ENCODE results near the gene OAF. TPM values are rescaled to one million over a fixed set of nuclear protein-coding genes. Genes with fewer than 3 reads are reported as not detected.
A peak's percentile ranks its signal among the peaks of the same experiment; 100 is the strongest.

Gene OAF
- total and polyA plus RNA-seq, 5 donors = 21.6 to 57.1 (median 43.1) TPM

DNA sequence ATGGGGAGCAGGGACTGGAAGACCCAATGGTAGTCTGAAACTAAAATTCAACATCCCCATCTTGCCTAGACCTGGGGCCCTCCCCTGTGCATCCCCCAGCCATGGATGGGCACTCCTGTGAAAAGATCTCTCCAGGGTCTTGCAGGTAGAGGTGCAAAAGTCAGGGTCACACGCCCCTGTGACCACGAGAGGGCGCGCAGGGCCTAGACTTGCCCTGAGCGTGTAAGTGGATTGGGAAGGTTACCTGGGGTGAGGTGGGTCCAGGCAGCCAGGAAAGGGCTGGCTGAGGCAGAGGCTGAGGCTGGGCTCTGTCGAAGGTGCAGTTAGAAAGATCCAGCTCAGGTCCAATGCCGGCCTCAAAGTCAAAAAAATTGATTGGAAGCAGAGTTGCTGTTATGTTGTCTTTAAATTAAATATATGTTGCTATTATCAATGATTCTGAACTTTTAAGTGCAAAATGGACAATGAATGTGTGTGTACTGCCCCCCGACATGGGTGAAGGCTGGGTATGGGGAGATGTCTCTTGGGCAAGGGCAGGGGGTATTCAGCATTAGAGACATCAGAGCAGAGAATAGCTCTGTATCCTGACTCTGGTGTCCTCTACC lies 24.3 kb downstream of the OAF start:
- no peak overlapping the region for H3K4me3 ChIP-seq (ENCODE audit: low read length)
- H3K4me1 ChIP-seq (ENCODE audit: control insufficient read depth, insufficient read depth, low read length) = no peaks in the 10 kb centered on the region
- no peaks in the 10 kb centered on the region for H3K9me3 ChIP-seq (ENCODE audit: control insufficient read depth, low read length)
- no peak overlapping the region for H3K27ac ChIP-seq (ENCODE audit: low read length)
- ATAC-seq (peak; percentile 67 to 69), DNase-seq (peak; percentile 59 to 87 (median 79))
- intact Hi-C loops (cut with DNase I) = loop anchor here (2.0 to 5.0 kb wide), 3 partner anchors 64 to 67 kb away; no protein-coding TSS in a partner anchor
- WGBS = 18% methylated on average over 8 of the region's 8 CpGs
- no peaks in the 10 kb centered on the region for H3K27me3 ChIP-seq (ENCODE audit: control insufficient read depth, insufficient read depth)

DNA sequence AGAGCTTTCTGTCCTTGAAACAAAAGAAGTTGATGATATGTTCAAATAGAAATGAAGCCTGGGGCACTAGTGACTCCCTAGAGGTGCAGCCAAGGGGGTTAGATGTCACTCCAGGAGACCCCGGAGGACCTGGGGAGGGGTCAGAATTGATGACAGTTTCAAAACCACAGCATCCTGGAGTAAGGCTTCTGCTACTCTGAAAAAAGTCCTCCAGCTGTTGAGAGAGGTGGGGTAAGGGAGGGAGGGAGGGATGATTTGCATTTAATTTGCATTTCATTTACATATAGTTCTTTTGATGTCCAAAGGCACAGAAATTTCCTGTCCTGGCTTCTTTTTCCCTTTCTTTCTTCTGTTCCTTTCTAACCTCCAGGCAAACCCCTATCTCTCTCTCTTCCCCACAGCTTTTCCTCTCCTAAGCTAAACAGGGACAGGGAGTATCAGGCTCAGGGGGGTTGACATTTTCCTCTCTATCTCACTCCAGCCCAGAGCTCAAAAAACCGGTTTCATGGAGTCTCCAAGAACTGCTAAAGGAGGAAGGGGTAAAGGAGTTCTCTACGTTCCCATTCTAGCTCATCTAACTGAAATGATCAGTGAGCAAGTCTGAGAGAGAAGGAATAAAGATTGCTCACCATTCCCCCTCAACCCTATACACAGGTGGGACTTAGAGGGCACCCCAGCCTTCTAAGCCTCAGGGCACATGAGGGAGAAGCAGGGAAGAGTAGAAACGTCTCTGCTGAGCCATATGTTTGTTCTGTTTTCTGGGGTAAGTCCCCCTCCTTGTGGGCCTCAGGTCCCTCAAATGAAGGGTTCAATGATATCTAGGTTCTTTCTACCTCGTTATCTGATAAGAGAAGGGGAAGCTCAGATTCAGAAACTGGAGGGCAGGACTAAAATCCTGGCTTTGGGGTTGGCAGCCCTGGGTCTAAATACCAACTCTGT lies 25.6 kb downstream of the OAF start:
- no peak overlapping the region for H3K27ac ChIP-seq (ENCODE audit: low read length)
- H3K9me3 ChIP-seq (ENCODE audit: control insufficient read depth, low read length) = no peaks in the 10 kb centered on the region
- ATAC-seq (no peak), DNase-seq (no peak)
- H3K27me3 ChIP-seq (ENCODE audit: control insufficient read depth, insufficient read depth) = no peaks in the 10 kb centered on the region
- no peak overlapping the region for H3K4me3 ChIP-seq (ENCODE audit: low read length)
- intact Hi-C loops (cut with DNase I) = loop anchor here in 1 of 4 donors (5.0 kb wide), 1 partner anchor 66 kb away; no protein-coding TSS in a partner anchor
- 53% methylated on average over 5 of the region's 5 CpGs for WGBS
- no peaks in the 10 kb centered on the region for H3K4me1 ChIP-seq (ENCODE audit: control insufficient read depth, insufficient read depth, low read length)

DNA sequence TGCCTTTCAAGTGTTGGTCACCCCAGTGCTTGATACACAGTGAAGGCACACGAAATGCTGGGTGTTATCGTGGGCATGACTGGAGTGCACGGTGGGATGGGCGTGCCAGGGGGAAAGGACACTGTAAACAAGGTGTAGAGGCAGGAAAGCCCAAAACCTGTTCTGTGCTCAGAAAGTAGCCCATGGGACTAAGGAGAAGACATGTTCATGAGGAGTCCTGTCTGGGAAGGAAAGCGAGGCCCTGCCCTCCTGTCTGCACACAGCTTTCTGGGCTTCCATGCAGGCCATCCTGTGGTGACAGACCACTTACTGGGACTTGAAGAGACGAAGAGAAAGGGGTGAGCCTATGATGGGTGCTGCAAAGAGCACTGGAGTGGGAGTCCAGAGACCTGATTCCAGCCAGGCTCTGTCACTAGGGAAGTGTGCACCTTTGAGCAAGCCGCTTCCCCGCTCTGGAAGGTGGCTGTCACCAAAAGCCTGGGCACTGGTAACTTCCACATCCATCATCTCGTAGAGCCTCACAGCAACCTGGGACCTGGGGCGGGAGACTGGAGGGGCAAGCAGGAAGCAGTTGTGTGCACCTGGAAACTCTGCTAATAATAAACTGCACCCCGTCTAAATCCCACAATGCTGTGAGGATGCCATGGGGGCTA lies 28.3 kb downstream of the OAF start:
- no peaks in the 10 kb centered on the region for H3K4me1 ChIP-seq (ENCODE audit: control insufficient read depth, insufficient read depth, low read length)
- H3K9me3 ChIP-seq (ENCODE audit: control insufficient read depth, low read length) = no peaks in the 10 kb centered on the region
- DNase-seq (no peak), ATAC-seq (no peak)
- WGBS = 82% methylated on average over 11 of the region's 11 CpGs
- H3K4me3 ChIP-seq (ENCODE audit: low read length) = no peak overlapping the region
- intact Hi-C loops (cut with DNase I) = loop anchor here in 2 of 4 donors (2.0 to 5.0 kb wide), 2 partner anchors 56 to 63 kb away; no protein-coding TSS in a partner anchor
- no peaks in the 10 kb centered on the region for H3K27me3 ChIP-seq (ENCODE audit: control insufficient read depth, insufficient read depth)
- no peak overlapping the region for H3K27ac ChIP-seq (ENCODE audit: low read length)

GRCh38 chr11:120239713-120240640 lies 29.1 kb downstream of the OAF start, which contains the start of gene POU2F3:
Gene POU2F3 (plus strand): TSS chr11:120240140. CDS start chr11:120240344, 204 bp downstream.
- H3K27me3 ChIP-seq (ENCODE audit: control insufficient read depth, insufficient read depth) = no peaks in the 10 kb centered on the region
- intact Hi-C loops (cut with DNase I) = loop anchor here in 2 of 4 donors (2.0 to 5.0 kb wide), 2 partner anchors 55 to 62 kb away; no protein-coding TSS in a partner anchor
- DNase-seq (no peak), ATAC-seq (no peak)
- H3K4me1 ChIP-seq (ENCODE audit: control insufficient read depth, insufficient read depth, low read length) = no peaks in the 10 kb centered on the region
- H3K9me3 ChIP-seq (ENCODE audit: control insufficient read depth, low read length) = no peaks in the 10 kb centered on the region
- H3K27ac ChIP-seq (ENCODE audit: low read length) = no peak within 1 kb of the TSS
- no peak within 1 kb of the TSS for H3K4me3 ChIP-seq (ENCODE audit: low read length)
- WGBS = 6% methylated on average over 66 of the region's 66 CpGs

- intact Hi-C loops (cut with DNase I) = no loop called here
- DNase-seq = no peak
- Histone ChIP-seq H3K4me3 (ENCODE audit: low read length) (no peak overlapping the region), H3K9me3 (ENCODE audit: control insufficient read depth, low read length) (no peaks in the 10 kb centered on the region), H3K27ac (ENCODE audit: low read length) (no peak overlapping the region), H3K4me1 (ENCODE audit: control insufficient read depth, insufficient read depth, low read length) (no peaks in the 10 kb centered on the region), H3K27me3 (ENCODE audit: control insufficient read depth, insufficient read depth) (no peaks in the 10 kb centered on the region)
- ATAC-seq = no peak
- WGBS = 90% methylated on average over 2 of the region's 2 CpGs
Observed at GRCh38 chr11:120240866-120241265, 30.0 kb downstream of the OAF start.

- no peak overlapping the region for H3K4me3 ChIP-seq (ENCODE audit: low read length)
- no peaks in the 10 kb centered on the region for H3K27me3 ChIP-seq (ENCODE audit: control insufficient read depth, insufficient read depth)
- peak in 1 of 2 donors; percentile 20 for ATAC-seq
Observed at GRCh38 chr11:120241277-120241676, 30.4 kb downstream of the OAF start.

DNA sequence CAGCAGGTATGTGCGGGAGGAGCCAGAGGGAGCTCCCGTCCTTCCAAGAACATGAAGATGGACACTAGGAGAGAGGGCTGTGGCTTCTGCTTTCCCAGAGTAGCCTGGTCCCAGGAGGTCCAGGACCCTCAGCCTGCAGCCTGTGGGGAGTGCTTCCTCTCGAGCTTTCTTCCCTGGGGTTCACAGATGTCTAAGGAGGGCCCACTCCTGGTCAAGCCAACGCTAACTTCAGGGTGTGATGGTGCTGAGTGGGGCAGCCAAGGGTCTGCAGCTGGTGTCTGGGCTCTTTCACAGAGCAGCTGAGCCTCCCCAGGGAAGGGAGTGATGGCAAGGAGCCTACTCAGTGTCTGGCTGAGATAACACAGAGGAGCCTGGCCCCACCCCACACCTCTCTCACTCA lies 32.4 kb downstream of the OAF start:
- Histone ChIP-seq H3K4me3 (ENCODE audit: low read length) (no peak overlapping the region), H3K9me3 (ENCODE audit: control insufficient read depth, low read length) (no peaks in the 10 kb centered on the region), H3K4me1 (ENCODE audit: control insufficient read depth, insufficient read depth, low read length) (no peaks in the 10 kb centered on the region), H3K27me3 (ENCODE audit: control insufficient read depth, insufficient read depth) (no peaks in the 10 kb centered on the region), H3K27ac (ENCODE audit: low read length) (no peak overlapping the region)
- ATAC-seq (peak in 1 of 2 donors; percentile 10), DNase-seq (no peak)
- 63% methylated on average over 4 of the region's 4 CpGs for WGBS
- intact Hi-C loops (cut with DNase I) = no loop called here

More at GRCh38 chr11:120241277-120241676, 30.4 kb downstream of the OAF start:
- H3K27ac ChIP-seq (ENCODE audit: low read length) = no peak overlapping the region
- no peak for DNase-seq
- intact Hi-C loops (cut with DNase I) = no loop called here
- H3K4me1 ChIP-seq (ENCODE audit: control insufficient read depth, insufficient read depth, low read length) = no peaks in the 10 kb centered on the region
- no peaks in the 10 kb centered on the region for H3K9me3 ChIP-seq (ENCODE audit: control insufficient read depth, low read length)
- WGBS = 82% methylated on average over 7 of the region's 7 CpGs

DNA sequence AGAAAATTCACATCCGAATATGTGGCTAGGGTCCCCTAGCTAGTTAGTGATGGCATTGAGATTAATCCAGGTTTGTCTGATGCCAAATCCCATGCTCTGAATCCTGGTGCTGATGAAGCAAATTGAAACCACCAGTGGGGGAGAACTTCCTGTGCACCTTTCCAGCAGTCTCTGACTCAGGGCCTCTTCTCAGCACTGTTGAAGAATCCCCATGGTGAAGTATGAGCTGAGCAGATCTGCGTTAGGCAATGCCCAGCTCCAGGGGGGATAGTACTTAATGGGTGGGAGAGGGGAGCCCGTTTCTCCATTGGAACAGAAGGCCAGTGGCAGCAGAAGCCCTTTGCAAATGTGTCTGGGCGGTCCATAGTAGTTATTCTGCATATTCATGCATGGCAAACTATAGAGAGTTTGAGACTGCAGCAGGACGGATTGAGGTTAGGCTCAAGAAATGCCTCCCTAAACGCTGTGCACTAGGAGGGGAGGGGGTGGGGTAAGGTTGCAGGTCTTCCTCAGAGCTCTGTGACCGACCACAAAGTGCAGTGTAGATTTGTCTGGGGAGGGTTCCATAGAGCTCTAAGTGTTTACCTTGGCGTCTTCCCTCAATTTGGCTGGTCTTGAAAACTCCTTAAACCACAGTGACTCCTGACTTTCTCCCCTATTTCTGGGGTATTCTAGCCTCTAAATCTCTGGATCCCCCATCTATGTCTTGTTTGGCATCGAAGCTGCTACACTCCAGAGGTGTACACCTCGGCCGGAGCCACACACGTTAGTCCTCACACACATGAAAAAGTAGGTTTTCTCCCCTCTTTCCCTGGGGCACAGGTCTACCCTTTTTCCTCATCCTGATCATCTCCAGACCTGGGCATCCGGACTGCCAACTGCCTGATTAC lies 33.9 kb downstream of the OAF start:
- ATAC-seq = no peak
- Histone ChIP-seq H3K4me3 (ENCODE audit: low read length) (no peak overlapping the region), H3K9me3 (ENCODE audit: control insufficient read depth, low read length) (no peaks in the 10 kb centered on the region), H3K27me3 (ENCODE audit: control insufficient read depth, insufficient read depth) (peaks cover 2% of the 10 kb centered on the region), H3K4me1 (ENCODE audit: control insufficient read depth, insufficient read depth, low read length) (no peaks in the 10 kb centered on the region), H3K27ac (ENCODE audit: low read length) (no peak overlapping the region)
- no peak for DNase-seq
- intact Hi-C loops (cut with DNase I) = no loop called here
- WGBS = 69% methylated on average over 13 of the region's 13 CpGs

- peaks cover 3% of the 10 kb centered on the region for H3K27me3 ChIP-seq (ENCODE audit: control insufficient read depth, insufficient read depth)
- H3K4me1 ChIP-seq (ENCODE audit: control insufficient read depth, insufficient read depth, low read length) = no peaks in the 10 kb centered on the region
- ATAC-seq (no peak), DNase-seq (no peak)
- intact Hi-C loops (cut with DNase I) = no loop called here
- H3K4me3 ChIP-seq (ENCODE audit: low read length) = no peak overlapping the region
- 89% methylated on average over 1 of the region's 1 CpG for WGBS
- H3K27ac ChIP-seq (ENCODE audit: low read length) = no peak overlapping the region
- no peaks in the 10 kb centered on the region for H3K9me3 ChIP-seq (ENCODE audit: control insufficient read depth, low read length)
Observed at GRCh38 chr11:120245434-120245833, 34.6 kb downstream of the OAF start.
